GM12865 (cell line): Measurements from ENCODE around the gene HEMGN.

ENCODE experiments used
- DNase-seq: peaks from one replicate; pipeline ENCODE4 v3.0.0; 2010; ENCODE audit warnings: low read depth
- H3K4me3 ChIP-seq: 2 replicates; pipeline ENCODE4 v1.5.1; 2011; ENCODE audit warnings: mild to moderate bottlenecking, low read depth, low read length, control low read depth
- CTCF ChIP-seq: IDR thresholded peaks from 2 replicates; pipeline ENCODE4 v1.5.1; 2011; ENCODE audit warnings: low read length, control low read depth, low read depth, inconsistent platforms; ENCODE audit not compliant: insufficient read depth; ENCODE audit errors: missing control alignments

HEMGN gene

GRCh38 chr9:97921959-97922724, 15.8 kb downstream of the HEMGN start, which contains the start of gene TRMO:
TRMO (minus strand) TSS chr9:97922500; CDS start chr9:97922493, 7 bp downstream.
- H3K4me3 ChIP-seq: peak within 1 kb of the TSS; percentile 70
- peak; percentile 76 for TF ChIP-seq CTCF
- DNase-seq: peak; percentile 99

GRCh38 chr9:97919217-97919813, 18.7 kb downstream of the HEMGN start:
- no peak overlapping the region for H3K4me3 ChIP-seq
- DNase-seq: no peak
- no peak for TF ChIP-seq CTCF

- no peak overlapping the region for H3K4me3 ChIP-seq
- no peak for DNase-seq
- no peak for TF ChIP-seq CTCF
These were observed 19.4 kb downstream of the HEMGN start for GRCh38 chr9:97918611-97919010.

- TF ChIP-seq CTCF: no peak
These were observed 26.0 kb downstream of the HEMGN start for GRCh38 chr9:97911970-97912369.

GRCh38 chr9:97911528-97911927, 26.4 kb downstream of the HEMGN start:
- no peak overlapping the region for H3K4me3 ChIP-seq
- no peak for DNase-seq
- no peak for TF ChIP-seq CTCF

More at GRCh38 chr9:97911970-97912369, 26.0 kb downstream of the HEMGN start:
- H3K4me3 ChIP-seq: no peak overlapping the region
- DNase-seq: no peak

GRCh38 chr9:97910357-97910756, 27.6 kb downstream of the HEMGN start:
- no peak for DNase-seq
- H3K4me3 ChIP-seq: no peak overlapping the region
- TF ChIP-seq CTCF: no peak
